ENCODE results near the gene DCLRE1C.
"Not testable (repeated sequence)": the region's sequence is repeated elsewhere in the genome, so short reads cannot be mapped to it uniquely, and the experiment has no call there.

DCLRE1C gene

GRCh38 chr10:14880229-14880628 lies 73.7 kb downstream of the DCLRE1C start:
- DNase-seq (ENCODE audit: low spot score), result no peak

- no peak for DNase-seq (ENCODE audit: low spot score)
These were observed 74.0 kb downstream of the DCLRE1C start for GRCh38 chr10:14879928-14880193.

GRCh38 chr10:14879124-14879927 lies 74.6 kb downstream of the DCLRE1C start:
- no peak for DNase-seq (ENCODE audit: low spot score)

GRCh38 chr10:14878266-14879123 lies 75.4 kb downstream of the DCLRE1C start, which contains the start of gene SUV39H2:
Gene SUV39H2 (plus strand): TSS chr10:14878866. CDS start chr10:14878889, 23 bp downstream.
- DNase-seq (ENCODE audit: low spot score), result peak; percentile 93

- DNase-seq (ENCODE audit: low spot score), result no peak
These were observed 77.1 kb downstream of the DCLRE1C start for GRCh38 chr10:14876764-14877163.

GRCh38 chr10:14875941-14876340 lies 78.0 kb downstream of the DCLRE1C start:
- DNase-seq (ENCODE audit: low spot score), result no peak

GRCh38 chr10:14873090-14873760 lies 80.7 kb downstream of the DCLRE1C start:
- no peak for DNase-seq (ENCODE audit: low spot score)

- DNase-seq (ENCODE audit: low spot score), result not testable (repeated sequence)
These were observed 89.0 kb downstream of the DCLRE1C start for GRCh38 chr10:14864871-14865270.

- DNase-seq (ENCODE audit: low spot score), result not testable (repeated sequence)
These were observed 89.4 kb downstream of the DCLRE1C start for GRCh38 chr10:14864466-14864865.

- DNase-seq (ENCODE audit: low spot score), result no peak
These were observed 93.1 kb downstream of the DCLRE1C start for GRCh38 chr10:14860791-14861190.

- DNase-seq (ENCODE audit: low spot score), result no peak
These were observed 94.1 kb downstream of the DCLRE1C start for GRCh38 chr10:14859775-14860174.

- DNase-seq (ENCODE audit: low spot score), result no peak
These were observed 94.9 kb downstream of the DCLRE1C start for GRCh38 chr10:14859043-14859442.

GRCh38 chr10:14858338-14858960 lies 95.4 kb downstream of the DCLRE1C start:
- DNase-seq (ENCODE audit: low spot score), result no peak

GRCh38 chr10:14855453-14855852 lies 98.4 kb downstream of the DCLRE1C start:
- DNase-seq (ENCODE audit: low spot score), result no peak

- DNase-seq (ENCODE audit: low spot score), result no peak
These were observed 101.7 kb downstream of the DCLRE1C start for GRCh38 chr10:14852236-14852635.
